ENCODE results near the gene MINDY2.

DNA sequence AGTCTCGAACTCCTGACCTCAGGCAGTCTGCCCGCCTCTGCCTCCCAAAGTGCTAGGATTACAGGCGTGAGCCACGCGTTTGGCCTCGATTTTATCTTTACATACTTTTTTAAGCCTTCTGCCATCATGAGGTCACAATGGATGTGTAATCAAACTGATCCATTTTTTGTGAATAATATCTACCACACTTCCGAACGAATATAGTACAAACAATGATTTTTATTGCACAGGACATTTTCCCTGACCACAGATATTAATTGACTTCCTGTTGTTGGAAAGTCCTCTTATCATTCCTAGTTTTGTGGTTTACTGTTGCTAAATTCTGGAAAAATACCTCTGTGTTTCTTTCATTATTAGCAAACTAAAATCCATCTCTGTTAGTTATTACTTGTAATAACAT lies 68.9 kb downstream of the MINDY2 start:
- TF ChIP-seq, protein P1, sequence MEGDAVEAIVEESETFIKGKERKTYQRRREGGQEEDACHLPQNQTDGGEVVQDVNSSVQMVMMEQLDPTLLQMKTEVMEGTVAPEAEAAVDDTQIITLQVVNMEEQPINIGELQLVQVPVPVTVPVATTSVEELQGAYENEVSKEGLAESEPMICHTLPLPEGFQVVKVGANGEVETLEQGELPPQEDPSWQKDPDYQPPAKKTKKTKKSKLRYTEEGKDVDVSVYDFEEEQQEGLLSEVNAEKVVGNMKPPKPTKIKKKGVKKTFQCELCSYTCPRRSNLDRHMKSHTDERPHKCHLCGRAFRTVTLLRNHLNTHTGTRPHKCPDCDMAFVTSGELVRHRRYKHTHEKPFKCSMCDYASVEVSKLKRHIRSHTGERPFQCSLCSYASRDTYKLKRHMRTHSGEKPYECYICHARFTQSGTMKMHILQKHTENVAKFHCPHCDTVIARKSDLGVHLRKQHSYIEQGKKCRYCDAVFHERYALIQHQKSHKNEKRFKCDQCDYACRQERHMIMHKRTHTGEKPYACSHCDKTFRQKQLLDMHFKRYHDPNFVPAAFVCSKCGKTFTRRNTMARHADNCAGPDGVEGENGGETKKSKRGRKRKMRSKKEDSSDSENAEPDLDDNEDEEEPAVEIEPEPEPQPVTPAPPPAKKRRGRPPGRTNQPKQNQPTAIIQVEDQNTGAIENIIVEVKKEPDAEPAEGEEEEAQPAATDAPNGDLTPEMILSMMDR (IDR thresholded peaks at IDR 0.05), result no peak
- TF ChIP-seq POLR2A (IDR thresholded peaks at IDR 0.05), result no peak
